ENCODE data around the gene MSRB3. TPM values are rescaled to one million over a fixed set of nuclear protein-coding genes. Genes with fewer than 3 reads are reported as not detected.

MSRB3 gene
- total and polyA plus RNA-seq, 4 donors = 1.0 to 5.2 (median 3.1) TPM

DNA sequence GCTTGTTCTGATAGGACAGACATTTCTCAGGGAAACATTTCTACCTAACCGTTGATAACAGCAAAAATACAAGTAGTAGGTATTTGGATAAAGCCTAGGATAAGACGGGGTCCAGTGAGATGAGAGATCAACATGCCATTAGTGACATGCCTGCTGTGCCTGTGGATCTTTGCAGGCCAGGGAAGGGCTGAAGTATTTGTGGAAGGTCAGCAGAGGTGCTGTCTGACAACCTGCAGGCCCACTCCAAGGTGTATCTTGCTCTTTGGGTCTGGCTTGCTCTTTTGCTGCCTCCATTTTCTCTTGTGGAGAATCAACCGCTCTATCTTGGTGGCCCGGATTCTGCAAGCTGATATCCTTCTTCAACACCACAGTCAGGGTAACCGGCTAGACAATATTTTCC, 46.7 kb downstream of the MSRB3 start (continued):
- TF ChIP-seq RXRA (IDR thresholded peaks at IDR 0.05) (no peak), FOXA2 (IDR thresholded peaks at IDR 0.05) (no peak), GABPA (IDR thresholded peaks at IDR 0.05 in 1 of 2, conservative IDR thresholded peaks at IDR 0.05 in 1 of 2) (no peak)
- TF ChIP-seq, protein P1, sequence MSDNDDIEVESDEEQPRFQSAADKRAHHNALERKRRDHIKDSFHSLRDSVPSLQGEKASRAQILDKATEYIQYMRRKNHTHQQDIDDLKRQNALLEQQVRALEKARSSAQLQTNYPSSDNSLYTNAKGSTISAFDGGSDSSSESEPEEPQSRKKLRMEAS (IDR thresholded peaks at IDR 0.05) = no peak

- TF ChIP-seq JUND (IDR thresholded peaks at IDR 0.05) = no peak
- no peak for TF ChIP-seq ZBTB33 (IDR thresholded peaks at IDR 0.05)
- TF ChIP-seq, protein P2, sequence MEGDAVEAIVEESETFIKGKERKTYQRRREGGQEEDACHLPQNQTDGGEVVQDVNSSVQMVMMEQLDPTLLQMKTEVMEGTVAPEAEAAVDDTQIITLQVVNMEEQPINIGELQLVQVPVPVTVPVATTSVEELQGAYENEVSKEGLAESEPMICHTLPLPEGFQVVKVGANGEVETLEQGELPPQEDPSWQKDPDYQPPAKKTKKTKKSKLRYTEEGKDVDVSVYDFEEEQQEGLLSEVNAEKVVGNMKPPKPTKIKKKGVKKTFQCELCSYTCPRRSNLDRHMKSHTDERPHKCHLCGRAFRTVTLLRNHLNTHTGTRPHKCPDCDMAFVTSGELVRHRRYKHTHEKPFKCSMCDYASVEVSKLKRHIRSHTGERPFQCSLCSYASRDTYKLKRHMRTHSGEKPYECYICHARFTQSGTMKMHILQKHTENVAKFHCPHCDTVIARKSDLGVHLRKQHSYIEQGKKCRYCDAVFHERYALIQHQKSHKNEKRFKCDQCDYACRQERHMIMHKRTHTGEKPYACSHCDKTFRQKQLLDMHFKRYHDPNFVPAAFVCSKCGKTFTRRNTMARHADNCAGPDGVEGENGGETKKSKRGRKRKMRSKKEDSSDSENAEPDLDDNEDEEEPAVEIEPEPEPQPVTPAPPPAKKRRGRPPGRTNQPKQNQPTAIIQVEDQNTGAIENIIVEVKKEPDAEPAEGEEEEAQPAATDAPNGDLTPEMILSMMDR (IDR thresholded peaks at IDR 0.05; ENCODE audit: low read depth, low read length, missing input control) = no peak
- no peak for TF ChIP-seq ATF3 (IDR thresholded peaks at IDR 0.05)
- TF ChIP-seq HNF4G (IDR thresholded peaks at IDR 0.05) = no peak
- TF ChIP-seq TAF1 (conservative IDR thresholded peaks at IDR 0.05) = no peak
- no peak for TF ChIP-seq YY1 (IDR thresholded peaks at IDR 0.05)
- TF ChIP-seq GABPA (IDR thresholded peaks at IDR 0.05 in 1 of 2, conservative IDR thresholded peaks at IDR 0.05 in 1 of 2) = no peak
- no peak for TF ChIP-seq FOXA1 (IDR thresholded peaks at IDR 0.05)
- no peak for TF ChIP-seq RAD21 (IDR thresholded peaks at IDR 0.05)
- TF ChIP-seq HNF4A (conservative IDR thresholded peaks at IDR 0.05) = no peak
- TF ChIP-seq REST (IDR thresholded peaks at IDR 0.05) = no peak
- TF ChIP-seq NR2F2 (IDR thresholded peaks at IDR 0.05) = no peak
- TF ChIP-seq, protein P1 (IDR thresholded peaks at IDR 0.05) = no peak
- Histone ChIP-seq H3K36me3 (ENCODE audit: control insufficient read depth in 4 of 4, insufficient read depth in 3 of 4, low read depth in 1 of 4, low read length in 3 of 4) (no peaks in the 10 kb centered on the region), H3K27ac (ENCODE audit: low read depth in 1 of 2, low read length in 2 of 2) (no peak overlapping the region), H3K4me1 (ENCODE audit: control insufficient read depth in 4 of 4, insufficient read depth in 4 of 4, low read length in 3 of 4) (peaks cover 0 to 6% (median 0%) of the 10 kb centered on the region in 4 donors), H3K27me3 (ENCODE audit: control insufficient read depth in 4 of 4, insufficient read depth in 4 of 4, low read length in 3 of 4) (no peaks in the 10 kb centered on the region), H3K4me3 (ENCODE audit: low read depth in 1 of 3, low read length in 3 of 3) (no peak overlapping the region), H3K9me3 (ENCODE audit: control insufficient read depth in 4 of 4, low read length in 3 of 4) (no peaks in the 10 kb centered on the region), H3K9ac (ENCODE audit: low read depth in 1 of 2, low read length in 2 of 2) (no peak overlapping the region)
- no peak for DNase-seq (ENCODE audit: low spot score)
- WGBS = 70% methylated on average over 5 of the region's 5 CpGs
Observed at GRCh38 chr12:65326616-65327015, 48.1 kb downstream of the MSRB3 start.

Measured in liver (tissue), 9 donors.